IPS-20b (cell line): ENCODE results near the gene STH.

Experiments used
- H3K27ac ChIP-seq: one replicate; pipeline ENCODE4 v1.5.1; 2013; ENCODE audit warnings: low read length
- H3K27me3 ChIP-seq: 2 replicates; pipeline ENCODE4 v1.6.1; 2013; ENCODE audit warnings: mild to moderate bottlenecking, low read length, inconsistent platforms; ENCODE audit not compliant: insufficient read depth
- H3K36me3 ChIP-seq: 2 replicates; pipeline ENCODE4 v1.6.1; 2013; ENCODE audit warnings: low read depth, mild to moderate bottlenecking, inconsistent platforms, low read length, moderate library complexity; ENCODE audit not compliant: insufficient read depth
- H3K4me1 ChIP-seq: 2 replicates; pipeline ENCODE4 v1.6.1; 2013; ENCODE audit warnings: mild to moderate bottlenecking, control low read depth, inconsistent platforms, low read length, moderate library complexity; ENCODE audit not compliant: insufficient read depth
- H3K4me3 ChIP-seq: 2 replicates; pipeline ENCODE4 v1.5.1; 2013; ENCODE audit warnings: mild to moderate bottlenecking, low read length, inconsistent platforms
- H3K9ac ChIP-seq: 2 replicates; pipeline ENCODE4 v1.6.1; 2013; ENCODE audit warnings: low read depth, mild to moderate bottlenecking, inconsistent platforms, low read length, moderate library complexity
- H3K9me3 ChIP-seq: 2 replicates; pipeline ENCODE4 v1.6.1; 2013; ENCODE audit warnings: mild to moderate bottlenecking, low read depth, low read length, inconsistent platforms; ENCODE audit not compliant: insufficient read depth

Gene STH

DNA sequence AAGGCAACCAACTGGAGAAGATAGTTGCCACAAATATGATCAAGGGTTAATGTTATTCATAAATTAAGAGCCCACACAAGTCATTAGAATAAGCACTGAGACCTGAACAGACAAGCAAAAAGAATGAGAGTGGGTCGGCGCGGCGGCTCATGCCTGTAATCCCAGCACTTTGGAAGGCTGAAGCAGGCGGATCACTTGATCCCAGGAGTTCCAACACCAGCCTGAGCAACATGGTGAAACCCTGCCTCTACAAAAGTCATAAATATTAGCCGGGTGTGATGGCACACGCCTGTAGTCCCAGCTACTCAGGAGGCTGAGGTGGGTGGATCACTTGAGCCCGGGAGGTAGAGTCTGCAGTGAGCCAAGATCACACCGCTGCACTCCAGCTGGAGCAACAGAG is 40.7 kb upstream of the STH start:
- H3K27ac ChIP-seq: no peak overlapping the region
- no peaks in the 10 kb centered on the region for H3K36me3 ChIP-seq
- H3K27me3 ChIP-seq: no peaks in the 10 kb centered on the region
- no peaks in the 10 kb centered on the region for H3K9me3 ChIP-seq
- H3K4me3 ChIP-seq: no peak overlapping the region
- H3K4me1 ChIP-seq: no peaks in the 10 kb centered on the region
- no peak overlapping the region for H3K9ac ChIP-seq

DNA sequence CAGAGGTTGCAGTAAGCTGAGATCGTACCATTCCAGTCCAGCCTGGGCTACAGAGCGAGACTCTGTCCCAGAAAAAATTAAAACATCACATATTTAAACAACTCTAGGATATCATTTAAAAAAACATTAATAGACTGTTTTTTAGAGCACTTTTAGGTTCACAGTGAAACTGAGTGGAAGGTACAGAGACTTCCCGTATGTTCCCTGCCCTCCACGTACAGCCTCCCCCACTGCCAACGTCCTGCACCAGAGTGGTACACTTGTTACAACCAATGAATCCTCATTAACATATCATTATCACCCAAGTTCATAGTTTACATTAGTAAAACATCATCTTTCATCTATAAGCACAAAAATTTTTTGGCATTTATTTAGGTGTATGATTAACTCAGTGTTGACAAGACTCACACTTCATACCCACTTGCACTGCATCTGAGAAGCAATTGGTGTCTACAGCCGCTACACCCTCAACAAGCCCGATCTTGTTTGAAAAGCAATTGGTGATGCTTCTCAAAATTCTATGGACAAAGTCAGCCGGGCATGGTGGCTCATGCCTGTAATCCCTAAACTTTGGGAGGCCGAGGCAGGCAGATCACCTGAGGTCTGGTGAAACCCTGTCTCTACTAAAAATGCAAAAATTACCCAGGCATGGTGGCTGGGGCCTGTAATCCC is 39.9 kb upstream of the STH start:
- Histone ChIP-seq H3K9me3 (no peaks in the 10 kb centered on the region), H3K36me3 (no peaks in the 10 kb centered on the region), H3K4me1 (no peaks in the 10 kb centered on the region), H3K4me3 (no peak overlapping the region), H3K27ac (no peak overlapping the region), H3K9ac (no peak overlapping the region), H3K27me3 (no peaks in the 10 kb centered on the region)

DNA sequence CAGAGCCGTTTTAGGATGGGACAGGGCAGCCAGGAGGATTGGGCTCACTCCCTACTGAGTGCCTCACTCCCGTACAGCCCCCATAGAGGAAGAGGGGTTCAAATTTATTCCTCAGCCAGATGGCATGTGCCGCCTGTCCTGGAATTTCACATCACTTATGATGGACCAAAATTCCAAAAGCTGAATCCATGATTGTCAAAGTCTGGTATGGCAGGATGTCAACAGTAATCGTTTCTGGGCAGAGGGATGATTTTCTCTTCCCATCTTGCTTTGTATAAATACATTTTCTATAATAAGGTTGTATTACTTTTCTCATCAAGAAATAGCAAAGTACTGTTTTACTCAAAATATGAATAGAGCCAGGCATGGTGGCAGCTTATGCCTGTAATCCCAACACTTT is 38.7 kb upstream of the STH start:
- Histone ChIP-seq H3K27ac (no peak overlapping the region), H3K9me3 (no peaks in the 10 kb centered on the region), H3K27me3 (no peaks in the 10 kb centered on the region), H3K9ac (no peak overlapping the region), H3K4me3 (no peak overlapping the region), H3K36me3 (no peaks in the 10 kb centered on the region), H3K4me1 (no peaks in the 10 kb centered on the region)

GRCh38 chr17:45961206-45961605 is 37.8 kb upstream of the STH start:
- Histone ChIP-seq H3K9me3 (no peaks in the 10 kb centered on the region), H3K36me3 (no peaks in the 10 kb centered on the region), H3K4me1 (no peaks in the 10 kb centered on the region), H3K27ac (no peak overlapping the region), H3K4me3 (no peak overlapping the region), H3K9ac (no peak overlapping the region), H3K27me3 (no peaks in the 10 kb centered on the region)

DNA sequence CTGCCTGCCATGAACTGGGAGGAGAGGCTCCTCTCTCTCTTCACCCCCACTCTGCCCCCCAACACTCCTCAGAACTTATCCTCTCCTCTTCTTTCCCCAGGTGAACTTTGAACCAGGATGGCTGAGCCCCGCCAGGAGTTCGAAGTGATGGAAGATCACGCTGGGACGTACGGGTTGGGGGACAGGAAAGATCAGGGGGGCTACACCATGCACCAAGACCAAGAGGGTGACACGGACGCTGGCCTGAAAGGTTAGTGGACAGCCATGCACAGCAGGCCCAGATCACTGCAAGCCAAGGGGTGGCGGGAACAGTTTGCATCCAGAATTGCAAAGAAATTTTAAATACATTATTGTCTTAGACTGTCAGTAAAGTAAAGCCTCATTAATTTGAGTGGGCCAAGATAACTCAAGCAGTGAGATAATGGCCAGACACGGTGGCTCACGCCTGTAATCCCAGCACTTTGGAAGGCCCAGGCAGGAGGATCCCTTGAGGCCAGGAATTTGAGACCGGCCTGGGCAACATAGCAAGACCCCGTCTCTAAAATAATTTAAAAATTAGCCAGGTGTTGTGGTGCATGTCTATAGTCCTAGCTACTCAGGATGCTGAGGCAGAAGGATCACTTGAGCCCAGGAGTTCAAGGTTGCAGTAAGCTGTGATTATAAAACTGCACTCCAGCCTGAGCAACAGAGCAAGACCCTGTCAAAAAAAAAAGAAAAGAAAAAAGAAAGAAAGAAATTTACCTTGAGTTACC is 36.7 kb upstream of the STH start:
- no peaks in the 10 kb centered on the region for H3K27me3 ChIP-seq
- H3K27ac ChIP-seq: no peak overlapping the region
- no peaks in the 10 kb centered on the region for H3K4me1 ChIP-seq
- no peaks in the 10 kb centered on the region for H3K36me3 ChIP-seq
- no peak overlapping the region for H3K4me3 ChIP-seq
- no peaks in the 10 kb centered on the region for H3K9me3 ChIP-seq
- no peak overlapping the region for H3K9ac ChIP-seq

- H3K27ac ChIP-seq: no peak overlapping the region
- no peaks in the 10 kb centered on the region for H3K9me3 ChIP-seq
- H3K4me3 ChIP-seq: no peak overlapping the region
- no peak overlapping the region for H3K9ac ChIP-seq
- no peaks in the 10 kb centered on the region for H3K36me3 ChIP-seq
- H3K4me1 ChIP-seq: no peaks in the 10 kb centered on the region
- no peaks in the 10 kb centered on the region for H3K27me3 ChIP-seq
These were observed 35.8 kb upstream of the STH start for GRCh38 chr17:45963283-45963682.

- Histone ChIP-seq H3K4me3 (no peak overlapping the region), H3K27me3 (no peaks in the 10 kb centered on the region), H3K36me3 (no peaks in the 10 kb centered on the region), H3K4me1 (no peaks in the 10 kb centered on the region), H3K27ac (no peak overlapping the region), H3K9ac (no peak overlapping the region), H3K9me3 (no peaks in the 10 kb centered on the region)
These were observed 35.2 kb upstream of the STH start for GRCh38 chr17:45963889-45964288.

DNA sequence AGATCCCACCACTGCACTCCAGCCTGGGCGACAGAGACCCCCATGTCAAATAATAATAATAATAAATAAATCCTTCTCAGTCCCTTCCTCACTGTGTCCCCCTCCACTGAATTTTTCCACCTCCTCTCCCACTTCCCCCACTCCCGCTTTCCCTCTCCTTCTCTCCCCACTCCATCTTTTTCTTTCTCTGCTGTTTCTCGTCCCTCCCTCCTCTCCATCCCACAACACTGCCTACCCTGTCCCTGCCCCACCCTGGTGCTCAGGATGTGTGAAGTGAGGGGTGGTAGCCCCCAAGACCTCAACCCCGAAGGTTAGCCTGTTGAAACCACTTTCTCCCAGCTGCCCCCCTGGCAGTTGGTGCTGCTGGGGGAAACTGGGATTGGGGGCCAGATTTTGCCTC is 34.4 kb upstream of the STH start:
- H3K27me3 ChIP-seq: no peaks in the 10 kb centered on the region
- H3K9me3 ChIP-seq: no peaks in the 10 kb centered on the region
- no peaks in the 10 kb centered on the region for H3K4me1 ChIP-seq
- no peak overlapping the region for H3K4me3 ChIP-seq
- no peaks in the 10 kb centered on the region for H3K36me3 ChIP-seq
- H3K27ac ChIP-seq: no peak overlapping the region
- no peak overlapping the region for H3K9ac ChIP-seq

GRCh38 chr17:45965812-45966211 is 33.2 kb upstream of the STH start:
- no peak overlapping the region for H3K4me3 ChIP-seq
- H3K9me3 ChIP-seq: no peaks in the 10 kb centered on the region
- H3K9ac ChIP-seq: no peak overlapping the region
- no peak overlapping the region for H3K27ac ChIP-seq
- H3K4me1 ChIP-seq: no peaks in the 10 kb centered on the region
- no peaks in the 10 kb centered on the region for H3K27me3 ChIP-seq
- H3K36me3 ChIP-seq: no peaks in the 10 kb centered on the region

GRCh38 chr17:45966606-45967280 is 32.3 kb upstream of the STH start:
- Histone ChIP-seq H3K9ac (no peak overlapping the region), H3K4me1 (no peaks in the 10 kb centered on the region), H3K36me3 (no peaks in the 10 kb centered on the region), H3K27ac (no peak overlapping the region), H3K4me3 (no peak overlapping the region), H3K9me3 (no peaks in the 10 kb centered on the region), H3K27me3 (no peaks in the 10 kb centered on the region; the same call in 1 of the 2 replicates)

DNA sequence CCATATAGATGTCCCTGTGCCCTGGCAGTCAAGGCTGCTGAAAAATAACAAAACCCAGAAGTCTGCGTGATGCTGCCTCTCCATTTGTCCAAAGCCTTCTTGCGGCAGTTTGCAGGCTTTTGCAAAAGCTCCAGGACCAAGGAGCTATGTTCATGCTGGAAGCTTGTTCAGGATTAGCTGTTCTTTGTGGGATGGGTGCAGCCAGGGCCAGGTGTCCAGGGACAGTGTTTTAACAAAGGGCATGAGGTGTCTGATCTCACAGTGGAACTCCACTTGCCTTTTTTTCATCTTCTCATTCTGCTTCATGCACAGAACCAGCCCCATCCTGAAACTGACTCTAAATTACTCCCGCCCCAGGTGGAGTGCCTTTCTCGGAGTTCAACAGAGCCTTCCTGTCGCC is 31.7 kb upstream of the STH start:
- no peak overlapping the region for H3K9ac ChIP-seq
- no peaks in the 10 kb centered on the region for H3K36me3 ChIP-seq
- no peaks in the 10 kb centered on the region; the same call in 1 of the 2 replicates for H3K27me3 ChIP-seq
- no peaks in the 10 kb centered on the region for H3K9me3 ChIP-seq
- no peak overlapping the region for H3K27ac ChIP-seq
- H3K4me1 ChIP-seq: no peaks in the 10 kb centered on the region
- no peak overlapping the region for H3K4me3 ChIP-seq

GRCh38 chr17:45968732-45969131 is 30.3 kb upstream of the STH start:
- no peak overlapping the region for H3K9ac ChIP-seq
- no peaks in the 10 kb centered on the region for H3K4me1 ChIP-seq
- H3K36me3 ChIP-seq: no peaks in the 10 kb centered on the region
- H3K9me3 ChIP-seq: no peaks in the 10 kb centered on the region
- no peak overlapping the region for H3K27ac ChIP-seq
- H3K27me3 ChIP-seq: peaks cover 4% of the 10 kb centered on the region; the same call in 1 of the 2 replicates
- H3K4me3 ChIP-seq: no peak overlapping the region
